GM20000 (cell line): ENCODE data around the gene PNMA8C.

ENCODE experiments used
- DNase-seq: peaks from one replicate; pipeline ENCODE4 v3.0.0; 2012; ENCODE audit warnings: low spot score
- CTCF ChIP-seq: IDR thresholded peaks from 2 replicates; pipeline ENCODE4 v1.5.1; 2012; ENCODE audit warnings: mild to moderate bottlenecking, control low read depth; ENCODE audit errors: extremely low read depth, missing control alignments

PNMA8C gene

DNA sequence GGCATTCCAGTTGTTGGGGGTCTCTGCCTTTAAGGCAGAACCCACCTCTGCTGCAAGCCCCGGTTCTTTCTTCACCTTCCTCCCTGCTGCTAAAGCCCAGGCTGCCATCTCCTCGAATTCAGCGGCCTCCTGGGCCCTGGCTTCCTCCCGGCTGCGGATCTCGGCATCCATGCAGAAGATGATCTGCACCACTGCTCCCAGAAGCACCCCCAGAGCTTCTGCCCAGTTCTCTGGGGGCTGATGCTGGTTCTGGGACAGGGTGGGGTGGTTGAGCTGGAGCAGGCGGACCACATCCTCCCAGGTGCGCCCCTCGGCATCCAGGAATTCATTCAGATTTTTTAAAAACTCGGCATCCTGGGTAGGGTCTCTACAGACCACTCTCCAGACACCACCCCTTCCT is 41.6 kb upstream of the PNMA8C start:
- no peak for DNase-seq
- TF ChIP-seq CTCF = no peak

- DNase-seq = no peak
- TF ChIP-seq CTCF = no peak
Observed at GRCh38 chr19:46469541-46470185, 40.9 kb upstream of the PNMA8C start.

- TF ChIP-seq CTCF = no peak
- peak; percentile 62 for DNase-seq
Observed at GRCh38 chr19:46466536-46467196, 37.9 kb upstream of the PNMA8C start.

GRCh38 chr19:46463516-46463915 is 34.8 kb upstream of the PNMA8C start:
- no peak for DNase-seq
- TF ChIP-seq CTCF = no peak

- TF ChIP-seq CTCF = no peak
- DNase-seq = no peak
Observed at GRCh38 chr19:46461537-46461936, 32.8 kb upstream of the PNMA8C start.

GRCh38 chr19:46460981-46461380 is 32.2 kb upstream of the PNMA8C start:
- DNase-seq = no peak
- no peak for TF ChIP-seq CTCF

DNA sequence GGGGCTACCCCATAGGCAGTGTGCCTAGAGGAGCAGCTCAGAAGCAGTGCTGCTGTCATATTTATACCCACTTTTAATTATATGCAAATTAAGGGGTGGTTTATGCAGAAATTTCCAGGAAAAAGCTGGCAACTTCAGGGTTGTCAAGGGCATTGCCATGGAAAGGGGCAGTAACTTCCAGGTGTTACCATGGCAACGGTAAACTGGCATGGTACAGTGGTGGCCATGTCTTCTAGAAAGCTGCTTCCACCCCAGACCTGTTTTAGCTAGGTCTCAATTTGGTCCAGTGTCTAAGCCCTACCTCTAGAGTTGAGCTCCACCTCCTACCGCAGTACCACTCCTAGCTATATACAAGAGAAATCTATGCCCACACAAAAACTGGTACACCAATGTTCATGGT is 31.3 kb upstream of the PNMA8C start:
- TF ChIP-seq CTCF = no peak
- no peak for DNase-seq
